Measurements from ENCODE around the gene HBM.
"Not testable (repeated sequence)": the region's sequence is repeated elsewhere in the genome, so short reads cannot be mapped to it uniquely, and the experiment has no call there.

Gene HBM

DNA sequence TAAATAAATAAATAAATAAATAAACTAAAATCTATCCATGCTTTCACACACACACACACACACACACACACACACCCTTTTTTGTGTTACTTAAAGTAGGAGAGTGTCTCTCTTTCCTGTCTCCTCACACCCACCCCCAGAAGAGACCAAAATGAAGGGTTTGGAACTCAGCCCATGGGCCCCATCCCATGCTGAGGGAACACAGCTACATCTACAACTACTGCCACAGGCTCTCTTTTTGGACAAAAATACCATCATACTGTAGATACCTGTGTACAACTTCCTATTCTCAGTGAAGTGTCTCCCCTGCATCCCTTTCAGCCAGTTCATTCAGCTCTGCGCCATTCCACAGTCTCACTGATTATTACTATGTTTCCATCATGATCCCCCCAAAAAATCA, 5.0 kb downstream of the HBM start:
- no peak for FAIRE-seq

DNA sequence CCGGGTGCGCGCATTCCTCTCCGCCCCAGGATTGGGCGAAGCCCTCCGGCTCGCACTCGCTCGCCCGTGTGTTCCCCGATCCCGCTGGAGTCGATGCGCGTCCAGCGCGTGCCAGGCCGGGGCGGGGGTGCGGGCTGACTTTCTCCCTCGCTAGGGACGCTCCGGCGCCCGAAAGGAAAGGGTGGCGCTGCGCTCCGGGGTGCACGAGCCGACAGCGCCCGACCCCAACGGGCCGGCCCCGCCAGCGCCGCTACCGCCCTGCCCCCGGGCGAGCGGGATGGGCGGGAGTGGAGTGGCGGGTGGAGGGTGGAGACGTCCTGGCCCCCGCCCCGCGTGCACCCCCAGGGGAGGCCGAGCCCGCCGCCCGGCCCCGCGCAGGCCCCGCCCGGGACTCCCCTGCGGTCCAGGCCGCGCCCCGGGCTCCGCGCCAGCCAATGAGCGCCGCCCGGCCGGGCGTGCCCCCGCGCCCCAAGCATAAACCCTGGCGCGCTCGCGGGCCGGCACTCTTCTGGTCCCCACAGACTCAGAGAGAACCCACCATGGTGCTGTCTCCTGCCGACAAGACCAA, 6.7 kb downstream of the HBM start, which contains the start of gene HBA2:
TSS of gene HBA2 (plus strand) at position 503 of the 568 bp plus-strand sequence. CDS start at position 540, 37 bp downstream.
- not testable (repeated sequence) for FAIRE-seq

DNA sequence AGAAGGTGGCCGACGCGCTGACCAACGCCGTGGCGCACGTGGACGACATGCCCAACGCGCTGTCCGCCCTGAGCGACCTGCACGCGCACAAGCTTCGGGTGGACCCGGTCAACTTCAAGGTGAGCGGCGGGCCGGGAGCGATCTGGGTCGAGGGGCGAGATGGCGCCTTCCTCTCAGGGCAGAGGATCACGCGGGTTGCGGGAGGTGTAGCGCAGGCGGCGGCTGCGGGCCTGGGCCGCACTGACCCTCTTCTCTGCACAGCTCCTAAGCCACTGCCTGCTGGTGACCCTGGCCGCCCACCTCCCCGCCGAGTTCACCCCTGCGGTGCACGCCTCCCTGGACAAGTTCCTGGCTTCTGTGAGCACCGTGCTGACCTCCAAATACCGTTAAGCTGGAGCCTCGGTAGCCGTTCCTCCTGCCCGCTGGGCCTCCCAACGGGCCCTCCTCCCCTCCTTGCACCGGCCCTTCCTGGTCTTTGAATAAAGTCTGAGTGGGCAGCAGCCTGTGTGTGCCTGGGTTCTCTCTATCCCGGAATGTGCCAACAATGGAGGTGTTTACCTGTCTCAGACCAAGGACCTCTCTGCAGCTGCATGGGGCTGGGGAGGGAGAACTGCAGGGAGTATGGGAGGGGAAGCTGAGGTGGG, 7.6 kb downstream of the HBM start:
- not testable (repeated sequence) for FAIRE-seq

GRCh38 chr16:173928-174769, 8.4 kb downstream of the HBM start:
- not testable (repeated sequence) for FAIRE-seq

DNA sequence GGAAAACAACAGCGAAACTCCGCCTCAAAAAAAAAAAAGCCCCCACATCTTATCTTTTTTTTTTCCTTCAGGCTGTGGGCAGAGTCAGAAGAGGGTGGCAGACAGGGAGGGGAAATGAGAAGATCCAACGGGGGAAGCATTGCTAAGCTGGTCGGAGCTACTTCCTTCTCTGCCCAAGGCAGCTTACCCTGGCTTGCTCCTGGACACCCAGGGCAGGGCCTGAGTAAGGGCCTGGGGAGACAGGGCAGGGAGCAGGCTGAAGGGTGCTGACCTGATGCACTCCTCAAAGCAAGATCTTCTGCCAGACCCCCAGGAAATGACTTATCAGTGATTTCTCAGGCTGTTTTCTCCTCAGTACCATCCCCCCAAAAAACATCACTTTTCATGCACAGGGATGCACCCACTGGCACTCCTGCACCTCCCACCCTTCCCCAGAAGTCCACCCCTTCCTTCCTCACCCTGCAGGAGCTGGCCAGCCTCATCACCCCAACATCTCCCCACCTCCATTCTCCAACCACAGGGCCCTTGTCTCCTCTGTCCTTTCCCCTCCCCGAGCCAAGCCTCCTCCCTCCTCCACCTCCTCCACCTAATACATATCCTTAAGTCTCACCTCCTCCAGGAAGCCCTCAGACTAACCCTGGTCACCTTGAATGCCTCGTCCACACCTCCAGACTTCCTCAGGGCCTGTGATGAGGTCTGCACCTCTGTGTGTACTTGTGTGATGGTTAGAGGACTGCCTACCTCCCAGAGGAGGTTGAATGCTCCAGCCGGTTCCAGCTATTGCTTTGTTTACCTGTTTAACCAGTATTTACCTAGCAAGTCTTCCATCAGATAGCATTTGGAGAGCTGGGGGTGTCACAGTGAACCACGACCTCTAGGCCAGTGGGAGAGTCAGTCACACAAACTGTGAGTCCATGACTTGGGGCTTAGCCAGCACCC, 9.5 kb downstream of the HBM start:
- no peak for FAIRE-seq

- not testable (repeated sequence) for FAIRE-seq
These were observed 10.2 kb downstream of the HBM start for GRCh38 chr16:176006-176405.

GRCh38 chr16:176477-177382, 11.0 kb downstream of the HBM start, which contains the start of gene HBA1:
Gene HBA1, plus strand, starts transcription at chr16:176680. Its CDS starts 37 bp downstream, at chr16:176717.
- FAIRE-seq, result not testable (repeated sequence)

DNA sequence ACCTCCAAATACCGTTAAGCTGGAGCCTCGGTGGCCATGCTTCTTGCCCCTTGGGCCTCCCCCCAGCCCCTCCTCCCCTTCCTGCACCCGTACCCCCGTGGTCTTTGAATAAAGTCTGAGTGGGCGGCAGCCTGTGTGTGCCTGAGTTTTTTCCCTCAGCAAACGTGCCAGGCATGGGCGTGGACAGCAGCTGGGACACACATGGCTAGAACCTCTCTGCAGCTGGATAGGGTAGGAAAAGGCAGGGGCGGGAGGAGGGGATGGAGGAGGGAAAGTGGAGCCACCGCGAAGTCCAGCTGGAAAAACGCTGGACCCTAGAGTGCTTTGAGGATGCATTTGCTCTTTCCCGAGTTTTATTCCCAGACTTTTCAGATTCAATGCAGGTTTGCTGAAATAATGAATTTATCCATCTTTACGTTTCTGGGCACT, 11.6 kb downstream of the HBM start:
- FAIRE-seq, result no peak

- FAIRE-seq, result no peak
These were observed 12.3 kb downstream of the HBM start for GRCh38 chr16:177981-178667.

- FAIRE-seq, result no peak
These were observed 12.9 kb downstream of the HBM start for GRCh38 chr16:178668-179015.

DNA sequence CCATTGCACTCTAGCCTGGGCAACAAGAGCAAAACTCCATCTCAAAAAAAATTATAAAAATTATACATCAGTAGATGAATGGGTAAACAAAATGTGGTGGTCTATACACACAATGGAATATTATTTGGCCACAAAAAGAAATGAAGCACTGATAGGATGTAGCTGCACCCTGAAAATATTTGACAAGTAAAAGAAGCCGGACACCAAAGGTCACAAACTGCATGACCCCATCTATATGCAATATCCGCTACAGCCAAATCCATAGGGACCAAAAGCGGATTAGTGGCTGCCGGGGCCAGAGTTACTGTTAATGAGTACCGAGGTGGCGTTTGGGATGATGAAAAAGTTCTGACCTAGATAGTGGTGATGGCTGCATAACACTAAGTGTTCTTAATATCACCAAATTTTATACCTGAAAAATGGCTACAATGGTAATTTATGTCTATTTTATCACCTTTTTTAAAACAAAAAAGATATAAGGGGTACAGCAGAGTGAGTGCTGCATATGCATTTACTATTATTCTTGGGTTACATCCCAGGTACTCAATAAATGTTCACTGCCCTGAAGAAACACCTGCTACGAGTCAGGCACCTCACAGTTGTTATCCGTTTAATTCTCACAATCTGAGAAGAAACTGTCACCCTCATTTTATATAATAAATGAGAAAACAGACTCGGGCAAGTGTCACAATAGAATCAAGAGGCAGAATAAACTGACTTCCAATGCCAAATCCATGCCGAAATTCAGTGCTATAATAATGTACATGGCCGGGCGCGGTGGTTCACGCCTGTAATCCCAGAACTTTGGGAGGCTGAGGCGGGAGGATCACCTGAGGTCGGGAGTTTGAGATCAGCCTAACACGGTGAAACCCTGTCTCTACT, 13.7 kb downstream of the HBM start:
- no peak for FAIRE-seq

GRCh38 chr16:180101-180675, 14.4 kb downstream of the HBM start, which contains the start of gene HBQ1:
Gene HBQ1, plus strand, starts transcription at chr16:180459. Its CDS starts 28 bp downstream, at chr16:180487.
- no peak for FAIRE-seq

DNA sequence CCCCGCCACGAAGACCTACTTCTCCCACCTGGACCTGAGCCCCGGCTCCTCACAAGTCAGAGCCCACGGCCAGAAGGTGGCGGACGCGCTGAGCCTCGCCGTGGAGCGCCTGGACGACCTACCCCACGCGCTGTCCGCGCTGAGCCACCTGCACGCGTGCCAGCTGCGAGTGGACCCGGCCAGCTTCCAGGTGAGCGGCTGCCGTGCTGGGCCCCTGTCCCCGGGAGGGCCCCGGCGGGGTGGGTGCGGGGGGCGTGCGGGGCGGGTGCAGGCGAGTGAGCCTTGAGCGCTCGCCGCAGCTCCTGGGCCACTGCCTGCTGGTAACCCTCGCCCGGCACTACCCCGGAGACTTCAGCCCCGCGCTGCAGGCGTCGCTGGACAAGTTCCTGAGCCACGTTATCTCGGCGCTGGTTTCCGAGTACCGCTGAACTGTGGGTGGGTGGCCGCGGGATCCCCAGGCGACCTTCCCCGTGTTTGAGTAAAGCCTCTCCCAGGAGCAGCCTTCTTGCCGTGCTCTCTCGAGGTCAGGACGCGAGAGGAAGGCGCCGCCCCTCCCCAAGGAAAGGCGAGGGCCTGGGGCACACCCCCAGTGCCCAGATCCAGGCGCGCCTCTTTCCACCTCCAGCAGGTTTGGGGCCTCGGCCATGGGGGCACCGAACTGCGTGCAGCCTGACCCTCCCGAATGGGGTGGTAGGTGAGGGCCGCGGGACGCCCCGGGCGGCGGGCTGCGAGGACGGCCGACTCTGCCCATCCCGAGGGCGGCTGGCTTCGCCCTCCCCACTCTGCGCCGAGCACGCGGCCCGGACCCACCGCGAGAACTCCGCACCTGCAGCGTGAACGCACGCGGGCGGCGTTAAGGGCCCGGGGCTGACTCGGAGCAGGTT, 15.1 kb downstream of the HBM start:
- FAIRE-seq, result no peak

DNA sequence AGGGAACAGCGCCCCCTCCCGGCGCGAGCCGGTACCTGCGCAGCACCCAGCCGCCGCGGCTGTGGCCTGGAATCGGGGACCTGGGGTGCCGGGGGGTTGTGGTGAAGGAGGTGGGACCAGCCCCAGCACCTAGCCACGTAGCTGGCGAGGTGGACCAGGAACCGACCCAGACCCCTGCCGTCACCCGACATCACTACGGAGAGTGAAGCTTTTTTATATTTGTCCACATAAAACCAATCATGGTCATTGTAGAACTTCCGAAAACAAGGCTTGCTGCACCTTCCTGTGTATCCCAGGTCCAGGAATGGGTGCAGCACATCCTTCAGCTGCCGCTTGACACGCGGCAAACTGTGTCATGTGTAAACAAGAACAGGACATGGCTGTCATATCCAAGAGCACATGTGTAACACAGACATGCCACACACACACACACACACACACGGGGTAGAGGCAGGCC, 15.8 kb downstream of the HBM start:
- no peak for FAIRE-seq

- FAIRE-seq, result no peak
These were observed 17.2 kb downstream of the HBM start for GRCh38 chr16:183005-183404.

- FAIRE-seq, result no peak
These were observed 19.4 kb downstream of the HBM start for GRCh38 chr16:185213-185612.

GRCh38 chr16:185691-186090, 19.9 kb downstream of the HBM start:
- FAIRE-seq, result no peak

DNA sequence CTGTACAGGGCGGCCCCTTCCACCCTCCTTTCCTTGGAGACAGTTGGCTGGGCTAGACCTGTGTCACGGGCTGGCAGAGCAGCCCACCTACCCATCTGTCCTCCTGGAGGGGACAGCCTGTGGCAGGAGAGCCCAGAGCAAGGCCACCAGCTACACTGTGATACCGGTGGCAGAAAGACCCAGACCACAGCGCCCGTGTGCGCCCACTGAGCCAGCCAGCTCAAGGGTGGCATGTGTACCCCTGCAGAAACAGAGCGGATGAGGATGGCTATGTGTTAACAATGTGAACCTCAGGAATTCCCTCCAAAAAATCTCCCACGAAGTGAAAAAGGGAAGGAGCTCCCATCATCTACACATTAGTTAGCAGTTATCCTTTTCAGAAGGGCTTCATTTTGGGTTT, 21.6 kb downstream of the HBM start:
- FAIRE-seq, result no peak

Measured in G401.6 (cell line).